ENCODE results near the gene KDM1A. TPM values are rescaled to one million over a fixed set of nuclear protein-coding genes. Genes with fewer than 3 reads are reported as not detected.

KDM1A gene
- total RNA-seq, 1 donor from 2014 or later, result 27.4 TPM

- Histone ChIP-seq H3K27ac (replicated peaks) (no peak overlapping the region), H3K36me3 (no peaks in the 10 kb centered on the region), H3K4me3 (no peak overlapping the region), H3K27me3 (ENCODE audit: low read depth) (no peaks in the 10 kb centered on the region), H3K4me1 (peaks cover 26% of the 10 kb centered on the region), H3K9me3 (replicated peaks) (peaks cover 16% of the 10 kb centered on the region)
- intact Hi-C loops (cut with micrococcal nuclease), result no loop called here
- no peak for TF ChIP-seq CTCF (IDR thresholded peaks at IDR 0.05; ENCODE audit: borderline replicate concordance)
- no peak for DNase-seq
Observed at GRCh38 chr1:23023174-23023845, 4.0 kb downstream of the KDM1A start.

- Histone ChIP-seq H3K9me3 (replicated peaks) (peaks cover 16% of the 10 kb centered on the region), H3K27me3 (ENCODE audit: low read depth) (no peaks in the 10 kb centered on the region), H3K4me1 (peaks cover 3% of the 10 kb centered on the region), H3K27ac (replicated peaks) (no peak overlapping the region), H3K36me3 (no peaks in the 10 kb centered on the region), H3K4me3 (no peak overlapping the region)
- TF ChIP-seq CTCF (IDR thresholded peaks at IDR 0.05; ENCODE audit: borderline replicate concordance), result no peak
- intact Hi-C loops (cut with micrococcal nuclease), result no loop called here
- no peak for DNase-seq
Observed at GRCh38 chr1:23026568-23026967, 7.3 kb downstream of the KDM1A start.

- Histone ChIP-seq H3K4me3 (no peak overlapping the region), H3K4me1 (no peaks in the 10 kb centered on the region), H3K9me3 (replicated peaks) (peaks cover 13% of the 10 kb centered on the region), H3K36me3 (no peaks in the 10 kb centered on the region), H3K27me3 (ENCODE audit: low read depth) (no peaks in the 10 kb centered on the region), H3K27ac (replicated peaks) (no peak overlapping the region)
- intact Hi-C loops (cut with micrococcal nuclease), result no loop called here
- no peak for DNase-seq
- no peak for TF ChIP-seq CTCF (IDR thresholded peaks at IDR 0.05; ENCODE audit: borderline replicate concordance)
Observed at GRCh38 chr1:23027352-23027907, 8.2 kb downstream of the KDM1A start.

GRCh38 chr1:23029337-23029736 lies 10.1 kb downstream of the KDM1A start:
- H3K4me3 ChIP-seq, result no peak overlapping the region
- intact Hi-C loops (cut with micrococcal nuclease), result no loop called here
- no peaks in the 10 kb centered on the region for H3K36me3 ChIP-seq
- no peak for TF ChIP-seq CTCF (IDR thresholded peaks at IDR 0.05; ENCODE audit: borderline replicate concordance)
- no peak overlapping the region for H3K27ac ChIP-seq (replicated peaks)
- H3K4me1 ChIP-seq, result no peaks in the 10 kb centered on the region
- H3K9me3 ChIP-seq (replicated peaks), result no peaks in the 10 kb centered on the region
- H3K27me3 ChIP-seq (ENCODE audit: low read depth), result no peaks in the 10 kb centered on the region
- no peak for DNase-seq

- Histone ChIP-seq H3K4me1 (peaks cover 15% of the 10 kb centered on the region), H3K9me3 (replicated peaks) (no peaks in the 10 kb centered on the region), H3K27ac (replicated peaks) (no peak overlapping the region), H3K27me3 (ENCODE audit: low read depth) (no peaks in the 10 kb centered on the region), H3K4me3 (no peak overlapping the region), H3K36me3 (no peaks in the 10 kb centered on the region)
- intact Hi-C loops (cut with micrococcal nuclease), result no loop called here
- DNase-seq, result no peak
- TF ChIP-seq CTCF (IDR thresholded peaks at IDR 0.05; ENCODE audit: borderline replicate concordance), result no peak
Observed at GRCh38 chr1:23035823-23036452, 16.7 kb downstream of the KDM1A start.
